K562 (cell line): ENCODE data around the gene GABRR2. TPM values are rescaled to one million over a fixed set of nuclear protein-coding genes. Genes with fewer than 3 reads are reported as not detected.

Experiments used
- ATAC-seq: fragments of 200-7000 bp; cut with Tn5 transposase; 3 replicates; pipeline ENCODE4 v1.9.1; 2020; ENCODE audit warnings: moderate library complexity
- BruUV-seq: library from RNA; stranded (reverse); fragments of 400-500 nt; replicated peaks from 2 replicates; lab custom pipeline; 2021; lab: Mats Ljungman, UMichigan
- CTCF ChIA-PET: fragments of 300-600 bp; formaldehyde crosslinking; extraction: SDS; loops from one replicate; lab custom pipeline; 2021; ENCODE audit warnings: low intra/inter-chr PET ratio; lab: Yijun Ruan, JAX
- POLR2A ChIA-PET: fragments of 300-600, 350-650 bp; sonication (Branson Sonifier 250); formaldehyde crosslinking; extraction: SDS; loops from one replicate; lab custom pipeline; 2021; ENCODE audit warnings: antibody characterized with exemption, inconsistent platforms; lab: Yijun Ruan, JAX
- DNase-seq, 4 experiments: peaks; one replicate each; pipeline versions ENCODE4 v3.0.0 to v3.0.0-alpha.2; 2011 to 2018; ENCODE audit warnings: low spot score in 3 of 4, mixed read lengths in 3 of 4; ENCODE audit errors: extremely low read depth in 1 of 4
- FAIRE-seq: peaks from 2 replicates; lab custom pipeline; 2011; peaks lifted over from hg19 to GRCh38; lab: Jason Lieb, UNC
- H2AFZ ChIP-seq: 2 replicates; pipeline ENCODE4 v1.6.0; 2011; ENCODE audit warnings: low read depth, low read length, control low read depth, inconsistent platforms
- H3K27ac ChIP-seq: fragments of 200-600 bp; 3 replicates; pipeline ENCODE4 v1.8.0; 2011; ENCODE audit warnings: low read depth, mild to moderate bottlenecking, control low read depth, inconsistent platforms, low read length, moderate library complexity, mixed read lengths; ENCODE audit errors: extremely low read depth
- H3K27me3 ChIP-seq, 2 experiments: fragments of 300-600 bp in 1 of 2; 2 replicates in 1 of 2; 3 replicates in 1 of 2; pipeline versions ENCODE4 v1.6.0 to v1.8.0; 2011; ENCODE audit warnings: inconsistent platforms in 2 of 2, low read length in 2 of 2, mild to moderate bottlenecking in 1 of 2, mixed read lengths in 1 of 2, moderate library complexity in 1 of 2; ENCODE audit not compliant: control insufficient read depth in 2 of 2, insufficient read depth in 2 of 2
- H3K36me3 ChIP-seq: fragments of 300-600 bp; 3 replicates; pipeline ENCODE4 v1.8.0; 2011; ENCODE audit warnings: mild to moderate bottlenecking, low read length, inconsistent platforms; ENCODE audit not compliant: control insufficient read depth, insufficient read depth
- H3K4me1 ChIP-seq, 2 experiments: fragments of 200-600 bp in 1 of 2; replicated peaks in 1 of 2; 2 replicates in 1 of 2; 3 replicates in 1 of 2; pipeline versions ENCODE4 v1.5.1 to v1.8.0; 2011; ENCODE audit warnings: inconsistent platforms in 2 of 2, low read length in 2 of 2, mild to moderate bottlenecking in 1 of 2, mixed read lengths in 1 of 2, moderate library complexity in 1 of 2; ENCODE audit not compliant: control insufficient read depth in 2 of 2, insufficient read depth in 2 of 2
- H3K4me2 ChIP-seq: 2 replicates; pipeline ENCODE4 v1.6.1; 2011; ENCODE audit warnings: low read length, control low read depth, inconsistent platforms, mixed read lengths; ENCODE audit not compliant: insufficient read depth
- H3K4me3 ChIP-seq: fragments of 200-600 bp; sonication (generic), shearing (Covaris generic); 2 replicates; pipeline ENCODE4 v1.5.1; 2016; ENCODE audit warnings: control low read depth, inconsistent platforms
- H3K79me2 ChIP-seq: fragments of 200-600 bp; 3 replicates; pipeline ENCODE4 v1.8.0; 2011; ENCODE audit warnings: low read length, inconsistent platforms; ENCODE audit not compliant: control insufficient read depth, insufficient read depth
- H3K9ac ChIP-seq, 2 experiments: 2 replicates each; pipeline versions ENCODE4 v1.6.0 to v1.6.1; 2011; ENCODE audit warnings: low read depth in 2 of 2, low read length in 2 of 2, control low read depth in 1 of 2, inconsistent platforms in 1 of 2, mild to moderate bottlenecking in 1 of 2, mixed read lengths in 1 of 2; ENCODE audit not compliant: insufficient read depth in 1 of 2
- H3K9me1 ChIP-seq: one replicate; pipeline ENCODE4 v1.6.0; 2011; ENCODE audit warnings: inconsistent platforms, mild to moderate bottlenecking, low read length, moderate library complexity; ENCODE audit not compliant: control insufficient read depth, insufficient read depth
- H3K9me3 ChIP-seq: replicated peaks from 2 replicates; pipeline ENCODE4 v1.5.1; 2011; ENCODE audit warnings: low read depth, low read length, inconsistent platforms; ENCODE audit not compliant: control insufficient read depth, insufficient read depth
- H4K20me1 ChIP-seq: replicated peaks from 2 replicates; pipeline ENCODE4 v1.6.1; 2011; ENCODE audit warnings: low read length, inconsistent platforms, mixed read lengths; ENCODE audit not compliant: control insufficient read depth, insufficient read depth
- ATF7 ChIP-seq: fragments of 450-650 bp; IDR thresholded peaks from 2 replicates; pipeline ENCODE4 v1.7.1; 2014; ENCODE audit warnings: mild to moderate bottlenecking, moderate library complexity
- CBFA2T2 ChIP-seq: fragments of 450-650 bp; conservative IDR thresholded peaks from 2 replicates; pipeline ENCODE4 v1.6.1; 2017; ENCODE audit warnings: mild to moderate bottlenecking
- FUS ChIP-seq: fragments of 200-400 bp; formaldehyde crosslinking; optimal IDR thresholded peaks from 2 replicates; pipeline ENCODE3; 2017; ENCODE audit warnings: low read depth, low read length
- KAT7 ChIP-seq: sonication (generic); formaldehyde crosslinking; IDR thresholded peaks from 2 replicates; pipeline ENCODE4 v1.8.0; 2022; ENCODE audit warnings: missing genetic modification reagents, mild to moderate bottlenecking, borderline replicate concordance
- PTRF ChIP-seq: fragments of 450-650 bp; IDR thresholded peaks from 2 replicates; pipeline ENCODE4 v1.6.1; 2016; ENCODE audit warnings: mild to moderate bottlenecking, missing genetic modification characterization, missing compliant biosample characterization
- SMARCE1 ChIP-seq: fragments of 450-650 bp; IDR thresholded peaks from 2 replicates; pipeline ENCODE4 v1.7.1; 2016; ENCODE audit warnings: mild to moderate bottlenecking
- ZNF12 ChIP-seq: sonication (generic); formaldehyde crosslinking; IDR thresholded peaks from 2 replicates; pipeline ENCODE4 v1.4.0; 2020; ENCODE audit warnings: mild to moderate bottlenecking, missing genetic modification reagents
- ZNF668 ChIP-seq: fragments of 250-450 bp; sonication (Bioruptor Pico); IDR thresholded peaks from 2 replicates; pipeline ENCODE4 v1.8.0; 2022; ENCODE audit warnings: mild to moderate bottlenecking, inconsistent platforms
- WGBS: fragments of 100-300 bp; shearing (Covaris generic); methylation state at CpG from one replicate; pipeline ENCODE4 v1.1.6; 2016; ENCODE audit warnings: low coverage, mixed read lengths; ENCODE audit not compliant: insufficient coverage; ENCODE audit errors: missing lambda C conversion rate; 5-methylcytosine and 5-hydroxymethylcytosine counted together
- in situ Hi-C: fragments of 300-500 bp; cut with MboI; formaldehyde crosslinking; loops from 4 replicates; pipeline ENCODE4 v1.15.0; 2018; ENCODE audit warnings: inconsistent platforms, mixed read lengths
- intact Hi-C: fragments of 100-400 bp; cut with micrococcal nuclease; formaldehyde crosslinking; loops from 2 replicates; pipeline ENCODE4 v1.14.2; 2022
- polyA plus RNA-seq, 8 experiments: library from polyadenylated mRNA; depleted of rRNA in 4 of 8; stranded (reverse) in 5 of 8; unstranded in 3 of 8; fragments of >200 nt; fragmentation: Nextera tagmentation in 2 of 8; fragmentation: Illumina TruSeq in 1 of 8; extraction: Ambion mirVana in 2 of 8; extraction: Trizol in 1 of 8; gene quantifications; 2 replicates each; pipeline versions ENCODE4 v1.2.1 to v1.2.3, GENCODE V29; 2011 to 2014; ENCODE audit warnings: inconsistent platforms in 1 of 8, missing spikeins in 1 of 8
- total RNA-seq, 7 experiments: library from RNA; depleted of rRNA in 6 of 7; stranded (reverse); fragments of >200 nt in 6 of 7; fragmentation: Illumina TruSeq in 2 of 7; extraction: Trizol in 2 of 7; gene quantifications; 2 replicates each; pipeline versions ENCODE4 v1.2.1 to v1.2.3, GENCODE V29; 2011 to 2021; ENCODE audit warnings: low replicate concordance in 1 of 7
- TF ChIP-seq, protein P1 (sequence below), 2 experiments: fragments of 450-650 bp; formaldehyde crosslinking in 1 of 2; IDR thresholded peaks; 2 replicates each; pipeline versions ENCODE4 v1.4.0 to v1.6.1; 2014 to 2020; ENCODE audit warnings: mild to moderate bottlenecking in 2 of 2, borderline replicate concordance in 1 of 2, low read depth in 1 of 2
- TF ChIP-seq, protein P2 (sequence below): sonication (generic); formaldehyde crosslinking; IDR thresholded peaks from 2 replicates; pipeline ENCODE4 v1.8.0; 2022; ENCODE audit warnings: mild to moderate bottlenecking, missing genetic modification reagents

GABRR2 gene
- total and polyA plus RNA-seq, 9 of the 15 experiments (the other 6 are each of a cell fraction or from before 2014, with no cell fraction given): 0.09 to 0.13 (median 0.10) TPM; not detected in 6

DNA sequence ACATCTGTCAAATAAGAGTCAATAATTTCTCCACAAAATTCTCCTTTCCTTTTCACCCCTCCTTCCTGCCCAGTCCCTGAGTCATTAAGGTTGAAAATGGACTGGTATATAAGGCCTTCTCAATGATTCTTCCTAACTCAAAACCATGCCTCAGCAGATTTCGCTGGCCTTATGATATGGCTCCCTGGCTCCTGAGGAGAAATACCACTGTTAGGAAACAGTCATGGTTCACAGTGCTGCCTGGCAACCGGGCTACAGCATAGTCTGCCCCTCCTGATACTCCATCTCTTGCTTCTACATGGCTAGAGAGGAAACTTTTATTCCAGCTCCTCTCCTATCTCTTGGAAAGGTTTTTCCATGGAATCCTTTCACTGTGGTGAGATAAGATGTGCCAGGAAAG lies 32.7 kb upstream of the GABRR2 start:
- CTCF ChIA-PET: no interaction called here
- Histone ChIP-seq H3K9me1 (no peaks in the 10 kb centered on the region), H3K27ac (no peak overlapping the region), H2AFZ (no peak overlapping the region), H3K9me3 (no peaks in the 10 kb centered on the region), H3K4me3 (no peak overlapping the region), H3K4me2 (no peak overlapping the region; the same call in 1 of the 2 replicates), H4K20me1 (no peaks in the 10 kb centered on the region; the same call in 1 of the 2 replicates), H3K9ac (no peak overlapping the region), H3K36me3 (no peaks in the 10 kb centered on the region), H3K79me2 (peaks cover 69% of the 10 kb centered on the region), H3K4me1 (peaks cover 13 to 18% of the 10 kb centered on the region in 2 experiments), H3K27me3 (no peaks in the 10 kb centered on the region)
- 43% methylated on average over 2 of the region's 2 CpGs for WGBS
- POLR2A ChIA-PET: interaction anchor here (1.2 to 2.3 kb wide), 2 partner anchors 9 to 10 kb away, joined by 6 to 10 read pairs; no protein-coding TSS in a partner anchor
- BruUV-seq: no TSS peak
- in situ Hi-C loops: no loop called here
- ATAC-seq (no peak), FAIRE-seq (no peak), DNase-seq (no peak)
- intact Hi-C loops: no loop called here
- TF ChIP-seq ATF7: no peak
- no peak for TF ChIP-seq SMARCE1
- TF ChIP-seq CBFA2T2: no peak
- TF ChIP-seq ZNF668 (CRISPR knock-in tag): no peak
- TF ChIP-seq PTRF (tag): no peak
- TF ChIP-seq, protein P1, sequence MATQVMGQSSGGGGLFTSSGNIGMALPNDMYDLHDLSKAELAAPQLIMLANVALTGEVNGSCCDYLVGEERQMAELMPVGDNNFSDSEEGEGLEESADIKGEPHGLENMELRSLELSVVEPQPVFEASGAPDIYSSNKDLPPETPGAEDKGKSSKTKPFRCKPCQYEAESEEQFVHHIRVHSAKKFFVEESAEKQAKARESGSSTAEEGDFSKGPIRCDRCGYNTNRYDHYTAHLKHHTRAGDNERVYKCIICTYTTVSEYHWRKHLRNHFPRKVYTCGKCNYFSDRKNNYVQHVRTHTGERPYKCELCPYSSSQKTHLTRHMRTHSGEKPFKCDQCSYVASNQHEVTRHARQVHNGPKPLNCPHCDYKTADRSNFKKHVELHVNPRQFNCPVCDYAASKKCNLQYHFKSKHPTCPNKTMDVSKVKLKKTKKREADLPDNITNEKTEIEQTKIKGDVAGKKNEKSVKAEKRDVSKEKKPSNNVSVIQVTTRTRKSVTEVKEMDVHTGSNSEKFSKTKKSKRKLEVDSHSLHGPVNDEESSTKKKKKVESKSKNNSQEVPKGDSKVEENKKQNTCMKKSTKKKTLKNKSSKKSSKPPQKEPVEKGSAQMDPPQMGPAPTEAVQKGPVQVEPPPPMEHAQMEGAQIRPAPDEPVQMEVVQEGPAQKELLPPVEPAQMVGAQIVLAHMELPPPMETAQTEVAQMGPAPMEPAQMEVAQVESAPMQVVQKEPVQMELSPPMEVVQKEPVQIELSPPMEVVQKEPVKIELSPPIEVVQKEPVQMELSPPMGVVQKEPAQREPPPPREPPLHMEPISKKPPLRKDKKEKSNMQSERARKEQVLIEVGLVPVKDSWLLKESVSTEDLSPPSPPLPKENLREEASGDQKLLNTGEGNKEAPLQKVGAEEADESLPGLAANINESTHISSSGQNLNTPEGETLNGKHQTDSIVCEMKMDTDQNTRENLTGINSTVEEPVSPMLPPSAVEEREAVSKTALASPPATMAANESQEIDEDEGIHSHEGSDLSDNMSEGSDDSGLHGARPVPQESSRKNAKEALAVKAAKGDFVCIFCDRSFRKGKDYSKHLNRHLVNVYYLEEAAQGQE (IDR thresholded peaks at IDR 0.05; ENCODE audit: borderline replicate concordance): no peak
- TF ChIP-seq, protein P1 (CRISPR knock-in tag; IDR thresholded peaks at IDR 0.05; ENCODE audit: low read depth): no peak
- no peak for TF ChIP-seq KAT7 (CRISPR knock-in tag)
- TF ChIP-seq FUS: no peak
- TF ChIP-seq, protein P2, sequence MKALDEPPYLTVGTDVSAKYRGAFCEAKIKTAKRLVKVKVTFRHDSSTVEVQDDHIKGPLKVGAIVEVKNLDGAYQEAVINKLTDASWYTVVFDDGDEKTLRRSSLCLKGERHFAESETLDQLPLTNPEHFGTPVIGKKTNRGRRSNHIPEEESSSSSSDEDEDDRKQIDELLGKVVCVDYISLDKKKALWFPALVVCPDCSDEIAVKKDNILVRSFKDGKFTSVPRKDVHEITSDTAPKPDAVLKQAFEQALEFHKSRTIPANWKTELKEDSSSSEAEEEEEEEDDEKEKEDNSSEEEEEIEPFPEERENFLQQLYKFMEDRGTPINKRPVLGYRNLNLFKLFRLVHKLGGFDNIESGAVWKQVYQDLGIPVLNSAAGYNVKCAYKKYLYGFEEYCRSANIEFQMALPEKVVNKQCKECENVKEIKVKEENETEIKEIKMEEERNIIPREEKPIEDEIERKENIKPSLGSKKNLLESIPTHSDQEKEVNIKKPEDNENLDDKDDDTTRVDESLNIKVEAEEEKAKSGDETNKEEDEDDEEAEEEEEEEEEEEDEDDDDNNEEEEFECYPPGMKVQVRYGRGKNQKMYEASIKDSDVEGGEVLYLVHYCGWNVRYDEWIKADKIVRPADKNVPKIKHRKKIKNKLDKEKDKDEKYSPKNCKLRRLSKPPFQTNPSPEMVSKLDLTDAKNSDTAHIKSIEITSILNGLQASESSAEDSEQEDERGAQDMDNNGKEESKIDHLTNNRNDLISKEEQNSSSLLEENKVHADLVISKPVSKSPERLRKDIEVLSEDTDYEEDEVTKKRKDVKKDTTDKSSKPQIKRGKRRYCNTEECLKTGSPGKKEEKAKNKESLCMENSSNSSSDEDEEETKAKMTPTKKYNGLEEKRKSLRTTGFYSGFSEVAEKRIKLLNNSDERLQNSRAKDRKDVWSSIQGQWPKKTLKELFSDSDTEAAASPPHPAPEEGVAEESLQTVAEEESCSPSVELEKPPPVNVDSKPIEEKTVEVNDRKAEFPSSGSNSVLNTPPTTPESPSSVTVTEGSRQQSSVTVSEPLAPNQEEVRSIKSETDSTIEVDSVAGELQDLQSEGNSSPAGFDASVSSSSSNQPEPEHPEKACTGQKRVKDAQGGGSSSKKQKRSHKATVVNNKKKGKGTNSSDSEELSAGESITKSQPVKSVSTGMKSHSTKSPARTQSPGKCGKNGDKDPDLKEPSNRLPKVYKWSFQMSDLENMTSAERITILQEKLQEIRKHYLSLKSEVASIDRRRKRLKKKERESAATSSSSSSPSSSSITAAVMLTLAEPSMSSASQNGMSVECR (CRISPR knock-in tag): no peak
- TF ChIP-seq ZNF12 (CRISPR knock-in tag): no peak
